Naive thymus-derived CD8-positive, alpha-beta T cell (primary cell): ENCODE results near the gene VAX1. TPM values are rescaled to one million over a fixed set of nuclear protein-coding genes. Genes with fewer than 3 reads are reported as not detected.

Experiments
- ATAC-seq, 2 donors: fragments of 150-1000 bp; cut with Tn5 transposase in 1 of 2; sonication (Bioruptor Pico), chemical (Tn5 transposase) in 1 of 2; 1 replicate in 1 of 2; 2 replicates in 1 of 2; pipeline ENCODE4 v1.10.0; 2021; ENCODE audit warnings: mild to moderate bottlenecking in 2 of 2, moderate library complexity in 2 of 2
- POLR2A ChIA-PET: fragments of 350-600 bp; sonication (Branson Sonifier 250); formaldehyde crosslinking; loops from one replicate; lab custom pipeline; 2021; ENCODE audit warnings: antibody characterized with exemption; lab: Charles Lee
- DNase-seq, 10 donors: peaks; one replicate each; pipeline versions ENCODE4 v3.0.0 to v3.0.0-alpha.2; 2020 to 2022
- H3K27ac Mint-ChIP-seq, 10 donors: one replicate each; pipeline ENCODE4 v1.8.0; 2020 to 2022; ENCODE audit warnings: mild to moderate bottlenecking in 10 of 10, mixed read lengths in 10 of 10, moderate library complexity in 4 of 10, inconsistent platforms in 1 of 10
- H3K27me3 Mint-ChIP-seq, 5 donors: one replicate each; pipeline ENCODE4 v1.8.0; 2021 to 2022; ENCODE audit warnings: mixed read lengths in 5 of 5
- H3K36me3 Mint-ChIP-seq, 3 donors: one replicate each; pipeline ENCODE4 v1.8.0; 2020 to 2022; ENCODE audit warnings: mixed read lengths in 3 of 3, mild to moderate bottlenecking in 2 of 3, inconsistent platforms in 1 of 3
- H3K4me1 Mint-ChIP-seq, 4 donors: one replicate each; pipeline ENCODE4 v1.8.0; 2021 to 2022; ENCODE audit warnings: mixed read lengths in 4 of 4
- H3K4me3 Mint-ChIP-seq, 10 donors: one replicate each; pipeline ENCODE4 v1.8.0; 2020 to 2022; ENCODE audit warnings: mild to moderate bottlenecking in 10 of 10, mixed read lengths in 10 of 10, moderate library complexity in 6 of 10, inconsistent platforms in 1 of 10
- H3K9me3 Mint-ChIP-seq, 9 donors: one replicate each; pipeline ENCODE4 v1.8.0; 2020 to 2022; ENCODE audit warnings: mixed read lengths in 9 of 9, mild to moderate bottlenecking in 3 of 9, inconsistent platforms in 1 of 9, moderate library complexity in 1 of 9
- polyA plus RNA-seq, 3 donors: library from polyadenylated mRNA; unstranded; fragments of 300-500 nt; fragmentation: Illumina TruSeq; gene quantifications; one replicate each; pipeline ENCODE4 v1.2.3, GENCODE V29; 2021
- total RNA-seq, 8 experiments: library from RNA in 2 of 8; stranded (reverse) in 2 of 8; gene quantifications; one replicate each; pipeline ENCODE4 v1.2.3 and lab custom pipeline; 2021 to 2026

The VAX1 gene
- total and polyA plus RNA-seq, 5 experiments from 2014 or later, result not detected

GRCh38 chr10:117137031-117137910, 799 bp downstream of the VAX1 start:
- DNase-seq (no peak), ATAC-seq (no peak)
- peak overlapping the region in 3 of 10 donors; percentile 24 to 57 (median 36) for H3K4me3 Mint-ChIP-seq
- peaks cover 0 to 11% (median 0%) of the 10 kb centered on the region in 9 donors for H3K9me3 Mint-ChIP-seq
- H3K36me3 Mint-ChIP-seq, result peaks cover 0 to 13% (median under 1%) of the 10 kb centered on the region in 3 donors
- POLR2A ChIA-PET, result no interaction called here
- peaks cover 45 to 87% (median 56%) of the 10 kb centered on the region in 5 donors for H3K27me3 Mint-ChIP-seq
- no peak overlapping the region for H3K27ac Mint-ChIP-seq
- peaks cover 4 to 42% (median 31%) of the 10 kb centered on the region in 4 donors for H3K4me1 Mint-ChIP-seq

GRCh38 chr10:117136391-117136975, 1.6 kb downstream of the VAX1 start:
- H3K27ac Mint-ChIP-seq, result no peak overlapping the region
- peaks cover 10 to 49% (median 38%) of the 10 kb centered on the region in 4 donors for H3K4me1 Mint-ChIP-seq
- peak overlapping the region in 5 of 10 donors; percentile 22 to 48 (median 31) for H3K4me3 Mint-ChIP-seq
- peaks cover 44 to 87% (median 56%) of the 10 kb centered on the region in 5 donors for H3K27me3 Mint-ChIP-seq
- peaks cover 0 to 6% (median 0%) of the 10 kb centered on the region in 9 donors for H3K9me3 Mint-ChIP-seq
- ATAC-seq (no peak), DNase-seq (no peak)
- peaks cover 0 to 9% (median 7%) of the 10 kb centered on the region in 3 donors for H3K36me3 Mint-ChIP-seq
- POLR2A ChIA-PET, result no interaction called here

GRCh38 chr10:117135480-117136140, 2.5 kb downstream of the VAX1 start:
- Mint-ChIP-seq H3K4me1 (peaks cover 15 to 56% (median 46%) of the 10 kb centered on the region in 4 donors), H3K27me3 (peaks cover 44 to 90% (median 61%) of the 10 kb centered on the region in 5 donors), H3K36me3 (peaks cover 0 to 9% (median 7%) of the 10 kb centered on the region in 3 donors), H3K4me3 (peak overlapping the region in 8 of 10 donors; percentile 4 to 60 (median 28)), H3K9me3 (peaks cover 0 to 5% (median 0%) of the 10 kb centered on the region in 9 donors), H3K27ac (no peak overlapping the region)
- ATAC-seq (no peak), DNase-seq (no peak)
- POLR2A ChIA-PET, result no interaction called here

- ATAC-seq (no peak), DNase-seq (no peak)
- Mint-ChIP-seq H3K36me3 (peaks cover 0 to 9% (median 7%) of the 10 kb centered on the region in 3 donors), H3K27me3 (peaks cover 48 to 90% (median 62%) of the 10 kb centered on the region in 5 donors), H3K4me1 (peaks cover 15 to 56% (median 46%) of the 10 kb centered on the region in 4 donors), H3K4me3 (peak overlapping the region in 4 of 10 donors; percentile 19 to 45 (median 28)), H3K27ac (peak overlapping the region in 1 of 10 donors; percentile 24), H3K9me3 (peaks cover 0 to 5% (median 0%) of the 10 kb centered on the region in 9 donors)
- POLR2A ChIA-PET, result no interaction called here
Observed at GRCh38 chr10:117135026-117135372, 3.1 kb downstream of the VAX1 start.

- DNase-seq (no peak), ATAC-seq (peak in 1 of 2 donors; percentile 29)
- Mint-ChIP-seq H3K4me1 (peaks cover 15 to 56% (median 46%) of the 10 kb centered on the region in 4 donors), H3K27me3 (peaks cover 53 to 93% (median 66%) of the 10 kb centered on the region in 5 donors), H3K36me3 (peaks cover 0 to 9% (median 7%) of the 10 kb centered on the region in 3 donors), H3K4me3 (peak overlapping the region in 3 of 10 donors; percentile 23 to 59 (median 34)), H3K27ac (no peak overlapping the region), H3K9me3 (peaks cover 0 to 5% (median 0%) of the 10 kb centered on the region in 9 donors)
- POLR2A ChIA-PET, result no interaction called here
Observed at GRCh38 chr10:117134306-117135025, 3.6 kb downstream of the VAX1 start.

- Mint-ChIP-seq H3K36me3 (peaks cover 0 to 7% (median 6%) of the 10 kb centered on the region in 3 donors), H3K4me3 (peak overlapping the region in 6 of 10 donors; percentile 34 to 86 (median 70)), H3K27me3 (peaks cover 54 to 93% (median 66%) of the 10 kb centered on the region in 5 donors), H3K9me3 (peaks cover 0 to 5% (median 0%) of the 10 kb centered on the region in 9 donors), H3K27ac (no peak overlapping the region), H3K4me1 (peaks cover 15 to 52% (median 45%) of the 10 kb centered on the region in 4 donors)
- POLR2A ChIA-PET, result no interaction called here
- ATAC-seq (no peak), DNase-seq (no peak)
Observed at GRCh38 chr10:117134056-117134305, 4.1 kb downstream of the VAX1 start.

- H3K9me3 Mint-ChIP-seq, result peaks cover 0 to 5% (median 0%) of the 10 kb centered on the region in 9 donors
- H3K36me3 Mint-ChIP-seq, result peaks cover 0 to 7% (median 6%) of the 10 kb centered on the region in 3 donors
- DNase-seq (no peak), ATAC-seq (no peak)
- peaks cover 15 to 52% (median 45%) of the 10 kb centered on the region in 4 donors for H3K4me1 Mint-ChIP-seq
- H3K4me3 Mint-ChIP-seq, result peak overlapping the region in 9 of 10 donors; percentile 19 to 86 (median 71)
- H3K27ac Mint-ChIP-seq, result no peak overlapping the region
- POLR2A ChIA-PET, result no interaction called here
- peaks cover 56 to 93% (median 68%) of the 10 kb centered on the region in 5 donors for H3K27me3 Mint-ChIP-seq
Observed at GRCh38 chr10:117133273-117134055, 4.6 kb downstream of the VAX1 start.

- Mint-ChIP-seq H3K36me3 (peaks cover 0 to 7% (median 6%) of the 10 kb centered on the region in 3 donors), H3K4me3 (peak overlapping the region in 8 of 10 donors; percentile 40 to 86 (median 68)), H3K27ac (no peak overlapping the region), H3K27me3 (peaks cover 57 to 93% (median 70%) of the 10 kb centered on the region in 5 donors), H3K4me1 (peaks cover 15 to 51% (median 43%) of the 10 kb centered on the region in 4 donors), H3K9me3 (peaks cover 0 to 5% (median 0%) of the 10 kb centered on the region in 9 donors)
- ATAC-seq (no peak), DNase-seq (no peak)
- POLR2A ChIA-PET, result no interaction called here
Observed at GRCh38 chr10:117132751-117133231, 5.3 kb downstream of the VAX1 start.

- ATAC-seq (peak in 1 of 2 donors; percentile 32), DNase-seq (no peak)
- POLR2A ChIA-PET, result no interaction called here
- Mint-ChIP-seq H3K4me1 (peaks cover 15 to 47% (median 41%) of the 10 kb centered on the region in 4 donors), H3K27me3 (peaks cover 65 to 100% (median 79%) of the 10 kb centered on the region in 5 donors), H3K9me3 (peaks cover 0 to 7% (median 0%) of the 10 kb centered on the region in 9 donors), H3K36me3 (peaks cover 0 to 9% (median 7%) of the 10 kb centered on the region in 3 donors), H3K27ac (no peak overlapping the region), H3K4me3 (peak overlapping the region; percentile 64 to 86 (median 74))
Observed at GRCh38 chr10:117131376-117132327, 6.4 kb downstream of the VAX1 start.

GRCh38 chr10:117130862-117131375, 7.2 kb downstream of the VAX1 start:
- DNase-seq (no peak), ATAC-seq (no peak)
- Mint-ChIP-seq H3K36me3 (peaks cover 0 to 8% (median 7%) of the 10 kb centered on the region in 3 donors), H3K4me3 (peak overlapping the region; percentile 20 to 86 (median 68)), H3K27me3 (peaks cover 61 to 98% (median 73%) of the 10 kb centered on the region in 5 donors), H3K4me1 (peaks cover 15 to 41% (median 37%) of the 10 kb centered on the region in 4 donors), H3K27ac (peak overlapping the region in 1 of 10 donors; percentile 74), H3K9me3 (peaks cover 0 to 7% (median 0%) of the 10 kb centered on the region in 9 donors)
- POLR2A ChIA-PET, result no interaction called here
